Astrocyte of the cerebellum (primary cell): Measurements from ENCODE around the gene PRICKLE2.

Experiments used
- DNase-seq: peaks from one replicate; pipeline ENCODE4 v3.0.0-alpha.2; 2011; ENCODE audit warnings: low read depth
- H3K4me3 ChIP-seq: 2 replicates; pipeline ENCODE4 v1.5.1; 2011; ENCODE audit warnings: mild to moderate bottlenecking, low read depth, low read length, moderate library complexity
- CTCF ChIP-seq: IDR thresholded peaks from 2 replicates; pipeline ENCODE4 v1.5.1; 2012; ENCODE audit warnings: low read length, low read depth, moderate library complexity, mild to moderate bottlenecking; ENCODE audit errors: missing control alignments
- in situ Hi-C: cut with HindIII; loops from 2 replicates; pipeline ENCODE4 v1.10.0; 2017; ENCODE audit warnings: low sequenced_read_pairs

Gene PRICKLE2

GRCh38 chr3:64140651-64141050, 84.6 kb downstream of the PRICKLE2 start:
- DNase-seq, result no peak
- no peak overlapping the region for H3K4me3 ChIP-seq
- in situ Hi-C loops, result no loop called here
- TF ChIP-seq CTCF, result no peak

- H3K4me3 ChIP-seq, result no peak overlapping the region
- in situ Hi-C loops, result no loop called here
- no peak for DNase-seq
- no peak for TF ChIP-seq CTCF
Observed at GRCh38 chr3:64138656-64139375, 86.5 kb downstream of the PRICKLE2 start.

GRCh38 chr3:64138046-64138445, 87.2 kb downstream of the PRICKLE2 start:
- no peak overlapping the region for H3K4me3 ChIP-seq
- in situ Hi-C loops, result no loop called here
- no peak for TF ChIP-seq CTCF
- no peak for DNase-seq

GRCh38 chr3:64134882-64135281, 90.4 kb downstream of the PRICKLE2 start:
- in situ Hi-C loops, result no loop called here
- TF ChIP-seq CTCF, result no peak

GRCh38 chr3:64133987-64134386, 91.3 kb downstream of the PRICKLE2 start:
- H3K4me3 ChIP-seq, result no peak overlapping the region
- in situ Hi-C loops, result no loop called here
- no peak for DNase-seq
- no peak for TF ChIP-seq CTCF

More at GRCh38 chr3:64134882-64135281, 90.4 kb downstream of the PRICKLE2 start:
- DNase-seq, result no peak
- no peak overlapping the region for H3K4me3 ChIP-seq

GRCh38 chr3:64133272-64133671, 92.0 kb downstream of the PRICKLE2 start:
- no peak for TF ChIP-seq CTCF
- in situ Hi-C loops, result no loop called here
- H3K4me3 ChIP-seq, result no peak overlapping the region

More at GRCh38 chr3:64133272-64133671, 92.0 kb downstream of the PRICKLE2 start:
- DNase-seq, result no peak
